Cardiac fibroblast (primary cell): ENCODE data around the gene GOLT1B.
A peak's percentile ranks its signal among the peaks of the same experiment; 100 is the strongest.

ENCODE experiments used
- DNase-seq, 2 donors: peaks; one replicate each; pipeline versions ENCODE4 v3.0.0 to v3.0.0-alpha.2; 2010; ENCODE audit warnings: low read depth in 2 of 2
- H3K4me3 ChIP-seq, 2 donors: replicated peaks in 1 of 2; 1 replicate in 1 of 2; 2 replicates in 1 of 2; pipeline ENCODE4 v1.5.1; 2011; ENCODE audit warnings: low read depth in 2 of 2, low read length in 2 of 2, mild to moderate bottlenecking in 2 of 2, moderate library complexity in 1 of 2
- TF ChIP-seq, protein P1 (sequence below): IDR thresholded peaks from one replicate; pipeline ENCODE4 v1.5.1; 2011; ENCODE audit warnings: low read depth, mild to moderate bottlenecking, low read length, inconsistent platforms

GOLT1B gene

GRCh38 chr12:21527451-21528180, 26.0 kb downstream of the GOLT1B start:
- peak overlapping the region; percentile 66 to 67 for H3K4me3 ChIP-seq
- TF ChIP-seq, protein P1, sequence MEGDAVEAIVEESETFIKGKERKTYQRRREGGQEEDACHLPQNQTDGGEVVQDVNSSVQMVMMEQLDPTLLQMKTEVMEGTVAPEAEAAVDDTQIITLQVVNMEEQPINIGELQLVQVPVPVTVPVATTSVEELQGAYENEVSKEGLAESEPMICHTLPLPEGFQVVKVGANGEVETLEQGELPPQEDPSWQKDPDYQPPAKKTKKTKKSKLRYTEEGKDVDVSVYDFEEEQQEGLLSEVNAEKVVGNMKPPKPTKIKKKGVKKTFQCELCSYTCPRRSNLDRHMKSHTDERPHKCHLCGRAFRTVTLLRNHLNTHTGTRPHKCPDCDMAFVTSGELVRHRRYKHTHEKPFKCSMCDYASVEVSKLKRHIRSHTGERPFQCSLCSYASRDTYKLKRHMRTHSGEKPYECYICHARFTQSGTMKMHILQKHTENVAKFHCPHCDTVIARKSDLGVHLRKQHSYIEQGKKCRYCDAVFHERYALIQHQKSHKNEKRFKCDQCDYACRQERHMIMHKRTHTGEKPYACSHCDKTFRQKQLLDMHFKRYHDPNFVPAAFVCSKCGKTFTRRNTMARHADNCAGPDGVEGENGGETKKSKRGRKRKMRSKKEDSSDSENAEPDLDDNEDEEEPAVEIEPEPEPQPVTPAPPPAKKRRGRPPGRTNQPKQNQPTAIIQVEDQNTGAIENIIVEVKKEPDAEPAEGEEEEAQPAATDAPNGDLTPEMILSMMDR: no peak
- DNase-seq: peak; percentile 53 to 60

DNA sequence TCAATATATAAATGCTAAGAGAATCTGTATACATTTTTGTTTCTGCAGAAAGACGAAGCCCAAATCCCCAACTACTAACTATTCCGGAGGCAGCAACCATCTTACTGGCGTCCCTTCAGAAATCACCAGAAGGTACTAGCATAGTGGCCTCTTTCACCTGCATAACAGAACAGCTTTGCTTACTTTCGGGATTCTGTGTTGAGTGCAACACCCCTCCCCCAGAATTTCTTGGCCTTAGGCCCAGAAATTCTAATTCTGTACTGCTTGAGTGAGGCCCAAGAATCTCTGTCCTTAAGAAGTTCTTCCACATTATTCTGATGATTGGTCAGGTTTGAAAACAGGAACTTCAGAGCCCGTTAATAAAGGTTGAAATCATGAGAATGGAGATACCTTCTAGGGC, 27.4 kb downstream of the GOLT1B start:
- DNase-seq: peak in 1 of 2 donors; percentile 6
- H3K4me3 ChIP-seq: no peak overlapping the region
- TF ChIP-seq, protein P1: no peak

DNA sequence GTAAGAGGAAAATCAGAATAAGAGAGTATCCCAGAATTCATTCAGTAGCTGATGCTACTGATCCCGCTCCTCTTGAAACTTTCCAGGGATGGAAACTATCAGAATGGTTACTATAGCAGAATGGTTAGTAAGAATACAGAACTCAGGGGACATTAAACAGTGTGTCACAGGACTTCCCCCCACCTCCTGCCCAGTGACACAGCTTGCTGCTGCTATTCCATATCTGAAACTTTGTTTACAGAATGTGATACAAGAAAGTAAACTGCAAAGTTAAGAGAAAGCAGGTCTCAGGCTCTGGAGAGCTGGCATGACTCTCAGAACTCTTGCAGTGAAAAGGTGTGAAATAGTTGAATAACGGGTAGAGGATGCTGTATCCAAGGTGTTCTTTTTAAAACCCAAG, 27.9 kb downstream of the GOLT1B start:
- no peak for DNase-seq
- TF ChIP-seq, protein P1: no peak
- H3K4me3 ChIP-seq: no peak overlapping the region

DNA sequence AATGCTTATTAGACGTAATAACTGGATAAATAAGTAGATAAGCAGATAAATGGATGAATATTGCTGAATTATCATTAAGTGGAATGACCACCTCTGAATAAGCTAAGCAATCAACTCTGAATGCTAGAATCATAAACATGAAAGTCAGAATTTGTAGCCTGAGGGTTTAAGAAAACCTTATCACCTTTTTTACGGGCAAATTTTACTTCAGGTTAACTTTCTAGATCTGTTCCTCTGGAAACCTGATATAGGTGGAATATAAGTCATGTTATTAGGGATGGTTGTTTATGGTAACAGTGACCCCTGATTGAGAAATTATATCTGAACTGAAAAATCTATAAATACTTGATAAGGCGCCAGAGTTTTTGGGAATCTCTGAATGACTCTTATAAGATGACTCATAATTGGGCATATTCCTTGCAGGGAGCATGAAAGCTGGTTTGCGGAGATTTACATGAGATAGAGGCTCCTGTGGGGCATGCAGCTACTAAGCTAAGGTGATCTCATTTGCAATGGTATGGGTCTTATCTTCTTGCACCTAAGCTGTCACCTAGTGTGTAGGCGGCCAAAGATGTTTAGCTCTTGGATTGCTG, 36.6 kb downstream of the GOLT1B start:
- TF ChIP-seq, protein P1: no peak
- DNase-seq: no peak
- H3K4me3 ChIP-seq: no peak overlapping the region

- DNase-seq: peak in 1 of 2 donors; percentile 61
- TF ChIP-seq, protein P1: no peak
- H3K4me3 ChIP-seq: no peak overlapping the region
Measured at GRCh38 chr12:21539797-21540196, 38.2 kb downstream of the GOLT1B start.

DNA sequence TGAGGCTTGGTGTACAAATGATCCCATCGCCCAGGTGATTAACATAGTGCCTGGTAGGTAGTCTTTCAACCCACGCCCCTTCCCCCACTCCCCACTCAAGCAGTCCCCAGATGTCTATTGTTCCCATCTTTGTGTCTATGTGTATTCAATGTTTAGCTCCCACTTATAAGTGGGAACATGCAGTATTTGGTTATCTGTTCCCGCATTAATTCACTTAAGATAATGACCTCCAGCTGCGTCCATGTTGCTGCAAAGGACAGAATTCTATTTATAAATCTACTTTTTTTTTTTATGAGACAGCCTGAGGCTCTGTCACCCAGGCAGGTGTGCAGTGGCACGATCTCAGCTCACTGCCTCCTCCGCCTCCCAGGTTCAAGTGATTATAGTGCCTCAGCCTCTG, 40.2 kb downstream of the GOLT1B start:
- no peak for DNase-seq
- TF ChIP-seq, protein P1: no peak
- H3K4me3 ChIP-seq: no peak overlapping the region
